ENCODE measurements around the gene ARHGAP32. TPM values are rescaled to one million over a fixed set of nuclear protein-coding genes. Genes with fewer than 3 reads are reported as not detected.

ARHGAP32 gene
- total RNA-seq, 1 experiment from 2014 or later = 62.6 TPM

DNA sequence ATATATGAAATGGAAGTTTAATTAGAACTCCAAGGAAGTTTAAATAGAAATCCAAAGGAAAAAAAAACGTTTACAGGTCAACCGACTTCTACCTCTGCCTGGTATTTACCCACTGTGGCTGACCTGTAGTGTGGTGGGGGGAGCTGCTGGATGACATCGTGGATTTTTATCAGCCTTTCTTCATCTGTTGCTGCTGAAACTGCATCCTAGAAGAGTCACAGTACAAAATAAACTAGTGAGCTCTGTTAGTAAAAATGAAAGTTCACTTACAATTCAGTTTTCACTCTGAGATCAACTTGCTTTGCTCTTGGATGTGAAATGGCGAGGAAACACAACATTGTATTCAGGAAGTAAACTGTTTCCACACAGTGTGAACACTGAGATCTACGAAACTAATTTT lies 206.2 kb downstream of the ARHGAP32 start:
- POLR2A ChIA-PET = no interaction called here
- intact Hi-C loops (cut with micrococcal nuclease) = loop anchor here (10.0 kb wide), 1 partner anchor 349 kb away; no protein-coding TSS in a partner anchor
- CTCF ChIA-PET = interaction anchor here (0.7 to 0.8 kb wide), 2 partner anchors 29 to 100 kb away, joined by 4 read pairs; no protein-coding TSS in a partner anchor
- DNase-seq (ENCODE audit: unreplicated experiment) = no peak
- H3K4me3 Mint-ChIP-seq (ENCODE audit: unreplicated experiment) = no peak overlapping the region
- peaks cover 52% of the 10 kb centered on the region for H3K36me3 Mint-ChIP-seq (ENCODE audit: insufficient read depth, unreplicated experiment)
- TF ChIP-seq, protein P1, sequence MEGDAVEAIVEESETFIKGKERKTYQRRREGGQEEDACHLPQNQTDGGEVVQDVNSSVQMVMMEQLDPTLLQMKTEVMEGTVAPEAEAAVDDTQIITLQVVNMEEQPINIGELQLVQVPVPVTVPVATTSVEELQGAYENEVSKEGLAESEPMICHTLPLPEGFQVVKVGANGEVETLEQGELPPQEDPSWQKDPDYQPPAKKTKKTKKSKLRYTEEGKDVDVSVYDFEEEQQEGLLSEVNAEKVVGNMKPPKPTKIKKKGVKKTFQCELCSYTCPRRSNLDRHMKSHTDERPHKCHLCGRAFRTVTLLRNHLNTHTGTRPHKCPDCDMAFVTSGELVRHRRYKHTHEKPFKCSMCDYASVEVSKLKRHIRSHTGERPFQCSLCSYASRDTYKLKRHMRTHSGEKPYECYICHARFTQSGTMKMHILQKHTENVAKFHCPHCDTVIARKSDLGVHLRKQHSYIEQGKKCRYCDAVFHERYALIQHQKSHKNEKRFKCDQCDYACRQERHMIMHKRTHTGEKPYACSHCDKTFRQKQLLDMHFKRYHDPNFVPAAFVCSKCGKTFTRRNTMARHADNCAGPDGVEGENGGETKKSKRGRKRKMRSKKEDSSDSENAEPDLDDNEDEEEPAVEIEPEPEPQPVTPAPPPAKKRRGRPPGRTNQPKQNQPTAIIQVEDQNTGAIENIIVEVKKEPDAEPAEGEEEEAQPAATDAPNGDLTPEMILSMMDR (IDR thresholded peaks at IDR 0.05; ENCODE audit: unreplicated experiment) = no peak
- peak overlapping the region; percentile 23 for H3K27ac Mint-ChIP-seq (ENCODE audit: low read depth, unreplicated experiment)
- no peaks in the 10 kb centered on the region for H3K4me1 Mint-ChIP-seq (ENCODE audit: insufficient read depth, unreplicated experiment)
- no TSS peak for BruUV-seq (replicated peaks)
- H3K9me3 Mint-ChIP-seq (ENCODE audit: unreplicated experiment) = no peaks in the 10 kb centered on the region
- no peaks in the 10 kb centered on the region for H3K27me3 Mint-ChIP-seq (ENCODE audit: insufficient read depth, unreplicated experiment)

- no peaks in the 10 kb centered on the region for H3K27me3 Mint-ChIP-seq (ENCODE audit: insufficient read depth, unreplicated experiment)
- H3K27ac Mint-ChIP-seq (ENCODE audit: low read depth, unreplicated experiment) = no peak overlapping the region
- DNase-seq (ENCODE audit: unreplicated experiment) = no peak
- TF ChIP-seq, protein P1 (IDR thresholded peaks at IDR 0.05; ENCODE audit: unreplicated experiment) = no peak
- H3K4me1 Mint-ChIP-seq (ENCODE audit: insufficient read depth, unreplicated experiment) = no peaks in the 10 kb centered on the region
- no TSS peak for BruUV-seq (replicated peaks)
- intact Hi-C loops (cut with micrococcal nuclease) = loop anchor here (10.0 kb wide), 1 partner anchor 352 kb away; no protein-coding TSS in a partner anchor
- peaks cover 61% of the 10 kb centered on the region for H3K36me3 Mint-ChIP-seq (ENCODE audit: insufficient read depth, unreplicated experiment)
- ChIA-PET CTCF (interaction anchor here (0.7 kb wide), 1 partner anchor 99 kb away, joined by 3 read pairs; no protein-coding TSS in a partner anchor), POLR2A (interaction anchor here (1.3 kb wide), 1 partner anchor 13 kb away, joined by 3 read pairs; no protein-coding TSS in a partner anchor)
- H3K9me3 Mint-ChIP-seq (ENCODE audit: unreplicated experiment) = no peaks in the 10 kb centered on the region
- H3K4me3 Mint-ChIP-seq (ENCODE audit: unreplicated experiment) = no peak overlapping the region
These were observed 209.1 kb downstream of the ARHGAP32 start for GRCh38 chr11:128983023-128983422.

DNA sequence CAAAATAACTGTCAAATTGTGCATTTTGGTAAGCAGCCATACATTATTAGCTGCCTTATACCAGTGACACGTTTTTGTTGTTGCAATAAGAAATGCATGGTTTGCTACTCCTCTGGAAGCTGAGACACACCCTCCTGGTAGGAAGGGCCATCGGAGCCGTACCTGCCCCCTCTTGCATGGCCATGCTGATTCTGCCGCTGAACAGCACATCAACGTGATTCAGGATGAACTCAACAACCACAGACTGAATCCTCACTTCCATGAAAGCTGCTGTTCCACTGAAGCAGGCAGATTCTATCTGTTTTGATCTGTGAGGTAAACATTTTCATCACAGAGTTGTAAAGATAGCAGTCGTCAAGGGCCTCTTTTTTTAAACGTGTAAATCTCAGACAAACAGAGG lies 210.9 kb downstream of the ARHGAP32 start:
- Mint-ChIP-seq H3K4me1 (ENCODE audit: insufficient read depth, unreplicated experiment) (no peaks in the 10 kb centered on the region), H3K4me3 (ENCODE audit: unreplicated experiment) (no peak overlapping the region), H3K36me3 (ENCODE audit: insufficient read depth, unreplicated experiment) (peaks cover 67% of the 10 kb centered on the region), H3K9me3 (ENCODE audit: unreplicated experiment) (no peaks in the 10 kb centered on the region), H3K27me3 (ENCODE audit: insufficient read depth, unreplicated experiment) (no peaks in the 10 kb centered on the region), H3K27ac (ENCODE audit: low read depth, unreplicated experiment) (no peak overlapping the region)
- POLR2A ChIA-PET = interaction anchor here (0.8 kb wide), 1 partner anchor 13 kb away, joined by 4 read pairs; no protein-coding TSS in a partner anchor
- DNase-seq (ENCODE audit: unreplicated experiment) = peak; percentile 8
- intact Hi-C loops (cut with micrococcal nuclease) = loop anchor here (10.0 kb wide), 1 partner anchor 354 kb away; no protein-coding TSS in a partner anchor
- BruUV-seq (replicated peaks) = no TSS peak
- CTCF ChIA-PET = interaction anchor here (0.7 to 3.0 kb wide), 3 partner anchors 9 to 96 kb away, joined by 3 to 11 read pairs (median 4); no protein-coding TSS in a partner anchor
- TF ChIP-seq, protein P1 (IDR thresholded peaks at IDR 0.05; ENCODE audit: unreplicated experiment) = no peak

DNA sequence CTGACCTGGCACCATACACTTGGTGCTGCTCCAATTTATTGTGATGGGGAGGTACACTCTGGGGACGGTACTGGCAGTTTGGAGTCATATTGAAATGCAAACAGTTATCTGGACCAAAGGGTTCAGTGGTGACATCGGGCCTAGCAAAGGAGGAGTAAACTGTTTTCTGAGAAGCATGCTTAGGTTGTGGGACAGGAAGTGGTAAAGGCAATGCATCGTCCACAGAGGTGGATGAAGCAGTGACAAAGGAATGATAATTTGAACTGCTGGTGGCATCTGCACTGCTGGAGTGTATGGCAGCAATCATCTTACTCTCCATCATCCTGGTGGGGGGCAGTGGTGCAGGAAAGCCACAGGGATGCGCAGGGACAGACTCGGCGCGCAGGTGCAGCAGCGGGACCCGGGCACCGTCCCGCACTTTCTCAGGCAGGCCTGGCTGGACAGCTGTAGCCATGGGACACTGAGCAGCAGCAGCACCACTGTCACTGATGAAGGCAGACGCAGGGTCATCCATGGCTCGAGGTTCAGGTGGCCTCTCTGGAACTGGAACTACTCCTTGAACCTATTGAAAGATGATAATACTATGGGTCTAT lies 221.4 kb downstream of the ARHGAP32 start:
- H3K36me3 Mint-ChIP-seq (ENCODE audit: insufficient read depth, unreplicated experiment) = peaks cover 63% of the 10 kb centered on the region
- DNase-seq (ENCODE audit: unreplicated experiment) = no peak
- CTCF ChIA-PET = interaction anchor here (0.8 to 3.1 kb wide), 4 partner anchors 13 to 87 kb away, joined by 3 to 10 read pairs (median 4); no protein-coding TSS in a partner anchor

More for the DNA sequence above, 221.4 kb downstream of the ARHGAP32 start:
- POLR2A ChIA-PET = no interaction called here
- BruUV-seq (replicated peaks) = no TSS peak
- intact Hi-C loops (cut with micrococcal nuclease) = no loop called here
- H3K27me3 Mint-ChIP-seq (ENCODE audit: insufficient read depth, unreplicated experiment) = no peaks in the 10 kb centered on the region
- H3K27ac Mint-ChIP-seq (ENCODE audit: low read depth, unreplicated experiment) = no peak overlapping the region
- H3K9me3 Mint-ChIP-seq (ENCODE audit: unreplicated experiment) = no peaks in the 10 kb centered on the region
- H3K4me1 Mint-ChIP-seq (ENCODE audit: insufficient read depth, unreplicated experiment) = no peaks in the 10 kb centered on the region
- H3K4me3 Mint-ChIP-seq (ENCODE audit: unreplicated experiment) = no peak overlapping the region
- TF ChIP-seq, protein P1 (IDR thresholded peaks at IDR 0.05; ENCODE audit: unreplicated experiment) = no peak
